ENCODE results near the gene HIPK2.

GRCh38 chr7:139618482-139619366 lies 159.1 kb downstream of the HIPK2 start:
- TF ChIP-seq CTCF (IDR thresholded peaks at IDR 0.05) (peak in 2 of 4 experiments; percentile 23 to 55), EP300 (IDR thresholded peaks at IDR 0.05) (no peak), POLR2AphosphoS5 (IDR thresholded peaks at IDR 0.05) (no peak), POLR2A (IDR thresholded peaks at IDR 0.05) (no peak)
